Keratinocyte (primary cell): ENCODE measurements around the gene LPCAT1.

Experiments used
- EZH2 ChIP-seq: IDR thresholded peaks from one replicate; pipeline ENCODE4 v1.6.1; 2012; ENCODE audit warnings: inconsistent platforms, mild to moderate bottlenecking, low read length, moderate library complexity
- TF ChIP-seq, protein P1 (sequence below), 3 experiments: IDR thresholded peaks in 1 of 3; conservative IDR thresholded peaks in 1 of 3; optimal IDR thresholded peaks in 1 of 3; 2 replicates in 2 of 3; 3 replicates in 1 of 3; pipeline versions ENCODE3 to v1.5.1; 2011; ENCODE audit warnings: low read length in 3 of 3, mild to moderate bottlenecking in 3 of 3, moderate library complexity in 2 of 3, control low read depth in 1 of 3, inconsistent platforms in 1 of 3; ENCODE audit not compliant: insufficient read depth in 2 of 3; ENCODE audit errors: extremely low read depth in 1 of 3

DNA sequence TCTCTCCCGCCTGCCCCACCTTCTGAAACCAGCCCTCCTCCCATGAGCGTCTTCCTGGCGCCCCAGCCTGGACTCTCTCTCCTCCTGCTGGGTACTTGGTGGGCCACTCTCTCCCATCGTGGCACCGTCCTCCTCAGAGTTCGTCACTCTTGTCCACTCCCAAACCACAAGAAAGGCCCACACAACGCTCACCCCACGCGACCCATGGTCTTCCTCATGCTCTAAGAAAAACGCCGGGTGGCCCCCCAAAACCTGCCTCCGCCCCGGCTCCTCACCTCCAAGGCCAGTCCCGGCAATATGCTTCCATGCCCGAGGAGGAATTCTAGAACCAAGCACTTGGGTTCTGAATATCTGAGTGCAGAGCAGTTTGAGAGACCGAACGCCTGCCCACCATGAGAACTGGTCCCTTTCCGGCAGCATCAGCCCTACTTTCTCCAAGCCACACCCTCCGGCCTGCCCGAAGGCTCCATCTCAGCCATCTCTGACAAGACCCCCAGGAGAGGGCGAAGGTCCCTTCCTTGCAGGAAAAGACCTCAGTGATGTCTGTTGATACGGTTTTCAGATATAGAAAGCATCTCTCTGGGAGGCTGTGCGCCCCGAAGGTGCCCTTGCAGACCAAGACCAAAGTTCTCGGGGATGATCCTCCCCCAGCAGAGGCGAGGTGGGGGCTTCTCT, 93.5 kb downstream of the LPCAT1 start:
- TF ChIP-seq, protein P1, sequence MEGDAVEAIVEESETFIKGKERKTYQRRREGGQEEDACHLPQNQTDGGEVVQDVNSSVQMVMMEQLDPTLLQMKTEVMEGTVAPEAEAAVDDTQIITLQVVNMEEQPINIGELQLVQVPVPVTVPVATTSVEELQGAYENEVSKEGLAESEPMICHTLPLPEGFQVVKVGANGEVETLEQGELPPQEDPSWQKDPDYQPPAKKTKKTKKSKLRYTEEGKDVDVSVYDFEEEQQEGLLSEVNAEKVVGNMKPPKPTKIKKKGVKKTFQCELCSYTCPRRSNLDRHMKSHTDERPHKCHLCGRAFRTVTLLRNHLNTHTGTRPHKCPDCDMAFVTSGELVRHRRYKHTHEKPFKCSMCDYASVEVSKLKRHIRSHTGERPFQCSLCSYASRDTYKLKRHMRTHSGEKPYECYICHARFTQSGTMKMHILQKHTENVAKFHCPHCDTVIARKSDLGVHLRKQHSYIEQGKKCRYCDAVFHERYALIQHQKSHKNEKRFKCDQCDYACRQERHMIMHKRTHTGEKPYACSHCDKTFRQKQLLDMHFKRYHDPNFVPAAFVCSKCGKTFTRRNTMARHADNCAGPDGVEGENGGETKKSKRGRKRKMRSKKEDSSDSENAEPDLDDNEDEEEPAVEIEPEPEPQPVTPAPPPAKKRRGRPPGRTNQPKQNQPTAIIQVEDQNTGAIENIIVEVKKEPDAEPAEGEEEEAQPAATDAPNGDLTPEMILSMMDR (optimal IDR thresholded peaks at IDR 0.05 in 1 of 3, IDR thresholded peaks at IDR 0.05 in 1 of 3, conservative IDR thresholded peaks at IDR 0.05 in 1 of 3; ENCODE audit: extremely low read depth in 1 of 3, insufficient read depth in 2 of 3, low read length in 3 of 3) = no peak
- TF ChIP-seq EZH2 = no peak
